Measurements from ENCODE around the gene CLCN2. TPM values are rescaled to one million over a fixed set of nuclear protein-coding genes. Genes with fewer than 3 reads are reported as not detected.

CLCN2 gene
- total RNA-seq, result 2.9 TPM
- long read RNA-seq, partial matches to known transcripts, result 0 of 3 reads
- long read RNA-seq, other reads (novel, unspliced or antisense), result 1 of 3 reads

- peak; percentile 67 for ATAC-seq
- DNase-seq (ENCODE audit: missing footprints), result peak; percentile 73
- intact Hi-C loops (cut with DNase I), result loop anchor here (5.0 to 10.0 kb wide), 2 partner anchors 106 to 453 kb away; partner anchors contain the start of gene VPS8
Observed at GRCh38 chr3:184361532-184361931, at the start of gene CLCN2, which contains the start of gene POLR2H. Gene CLCN2 (minus strand): TSS chr3:184361605. CDS start chr3:184361479, 126 bp downstream. Gene POLR2H (plus strand): TSS chr3:184361710. CDS start chr3:184363493, 1,783 bp downstream.

GRCh38 chr3:184409946-184410500, 48.6 kb upstream of the CLCN2 start:
- DNase-seq (ENCODE audit: missing footprints) (no peak), ATAC-seq (no peak)
- intact Hi-C loops (cut with DNase I), result no loop called here

GRCh38 chr3:184409331-184409926, 48.0 kb upstream of the CLCN2 start:
- no peak for DNase-seq (ENCODE audit: missing footprints)
- intact Hi-C loops (cut with DNase I), result no loop called here
- ATAC-seq, result no peak

- intact Hi-C loops (cut with DNase I), result no loop called here
- no peak for ATAC-seq
- DNase-seq (ENCODE audit: missing footprints), result no peak
Observed at GRCh38 chr3:184405075-184406030, 43.9 kb upstream of the CLCN2 start.

GRCh38 chr3:184399410-184399809, 38.0 kb upstream of the CLCN2 start:
- ATAC-seq, result peak; percentile 82
- no peak for DNase-seq (ENCODE audit: missing footprints)
- intact Hi-C loops (cut with DNase I), result no loop called here

GRCh38 chr3:184395320-184395660, 33.9 kb upstream of the CLCN2 start:
- DNase-seq (ENCODE audit: missing footprints) (no peak), ATAC-seq (no peak)
- intact Hi-C loops (cut with DNase I), result no loop called here

GRCh38 chr3:184391266-184391665, 29.9 kb upstream of the CLCN2 start:
- intact Hi-C loops (cut with DNase I), result no loop called here
- DNase-seq (ENCODE audit: missing footprints) (no peak), ATAC-seq (no peak)

GRCh38 chr3:184389935-184390528, 28.6 kb upstream of the CLCN2 start:
- no peak for ATAC-seq
- no peak for DNase-seq (ENCODE audit: missing footprints)
- intact Hi-C loops (cut with DNase I), result no loop called here

GRCh38 chr3:184389384-184389783, 28.0 kb upstream of the CLCN2 start:
- no peak for DNase-seq (ENCODE audit: missing footprints)

GRCh38 chr3:184388936-184389230, 27.5 kb upstream of the CLCN2 start:
- no peak for ATAC-seq
- intact Hi-C loops (cut with DNase I), result no loop called here
- DNase-seq (ENCODE audit: missing footprints), result no peak

More at GRCh38 chr3:184389384-184389783, 28.0 kb upstream of the CLCN2 start:
- ATAC-seq, result no peak
- intact Hi-C loops (cut with DNase I), result no loop called here

- ATAC-seq, result no peak
- DNase-seq (ENCODE audit: missing footprints), result no peak
- intact Hi-C loops (cut with DNase I), result no loop called here
Observed at GRCh38 chr3:184388164-184388935, 26.9 kb upstream of the CLCN2 start.

- ATAC-seq (no peak), DNase-seq (ENCODE audit: missing footprints) (no peak)
- intact Hi-C loops (cut with DNase I), result no loop called here
Observed at GRCh38 chr3:184387174-184387714, 25.8 kb upstream of the CLCN2 start.

GRCh38 chr3:184386047-184386806, 24.8 kb upstream of the CLCN2 start:
- no peak for ATAC-seq
- intact Hi-C loops (cut with DNase I), result no loop called here
- DNase-seq (ENCODE audit: missing footprints), result no peak

GRCh38 chr3:184384856-184385422, 23.5 kb upstream of the CLCN2 start:
- intact Hi-C loops (cut with DNase I), result no loop called here
- ATAC-seq, result no peak
- DNase-seq (ENCODE audit: missing footprints), result no peak

GRCh38 chr3:184384342-184384741, 22.9 kb upstream of the CLCN2 start:
- ATAC-seq (no peak), DNase-seq (ENCODE audit: missing footprints) (no peak)
- intact Hi-C loops (cut with DNase I), result no loop called here

- intact Hi-C loops (cut with DNase I), result no loop called here
- DNase-seq (ENCODE audit: missing footprints) (no peak), ATAC-seq (no peak)
Observed at GRCh38 chr3:184383033-184383740, 21.8 kb upstream of the CLCN2 start.
